Measurements from ENCODE around the gene DCTN4. TPM values are rescaled to one million over a fixed set of nuclear protein-coding genes. Genes with fewer than 3 reads are reported as not detected.
"Not testable (repeated sequence)": the region's sequence is repeated elsewhere in the genome, so short reads cannot be mapped to it uniquely, and the experiment has no call there.

Gene DCTN4
- 85.8 TPM for total RNA-seq
- 10 to 100 TPM in 2 of 4 donors, 1 to 10 TPM in 2; 7.7 to 12.3 (median 9.5) TPM for polyA plus RNA-seq

GRCh38 chr5:150758531-150759333, at the start of gene DCTN4:
Gene DCTN4, minus strand, starts transcription at chr5:150759017. Its CDS starts 24 bp downstream, at chr5:150758993.
- peak within 1 kb of the TSS; percentile 92 for H3K4me3 ChIP-seq (ENCODE audit: low read depth, low read length)
- ATAC-seq (ENCODE audit: low read depth in 2 of 2) (peak; percentile 96), DNase-seq (peak; percentile 91 to 98 (median 95))
- Mint-ChIP-seq H3K27ac (peak within 1 kb of the TSS in 1 of 3 donors; percentile 66), H3K27me3 (no peaks in the 10 kb centered on the region), H3K4me1 (peaks cover 5 to 29% (median 26%) of the 10 kb centered on the region in 4 donors), H3K36me3 (peaks cover 23% of the 10 kb centered on the region), H3K4me3 (peak within 1 kb of the TSS in 2 of 4 donors; percentile 10 to 69), H3K9me3 (no peaks in the 10 kb centered on the region)
- peaks cover 18% of the 10 kb centered on the region for H3K36me3 ChIP-seq (ENCODE audit: control insufficient read depth, insufficient read depth, low read length)
- no peaks in the 10 kb centered on the region for H3K9me3 ChIP-seq (ENCODE audit: control insufficient read depth in 2 of 2, low read length in 2 of 2)
- peaks cover 2% of the 10 kb centered on the region for H3K27me3 ChIP-seq (ENCODE audit: control insufficient read depth, insufficient read depth, low read length)
- peaks cover 21% of the 10 kb centered on the region for H3K4me1 ChIP-seq (ENCODE audit: control insufficient read depth, insufficient read depth, low read length, poor library complexity, severe bottlenecking)
- H3K27ac ChIP-seq (ENCODE audit: insufficient read depth, low read length, poor library complexity, severe bottlenecking) = peak within 1 kb of the TSS; percentile 98

GRCh38 chr5:150804388-150804787, 45.6 kb upstream of the DCTN4 start:
- Histone ChIP-seq H3K4me3 (ENCODE audit: low read depth, low read length) (no peak overlapping the region), H3K36me3 (ENCODE audit: control insufficient read depth, insufficient read depth, low read length) (no peaks in the 10 kb centered on the region), H3K27ac (ENCODE audit: insufficient read depth, low read length, poor library complexity, severe bottlenecking) (no peak overlapping the region), H3K9me3 (ENCODE audit: control insufficient read depth in 2 of 2, low read length in 2 of 2) (peaks cover 0 to 3% of the 10 kb centered on the region in 2 experiments), H3K27me3 (ENCODE audit: control insufficient read depth, insufficient read depth, low read length) (peaks cover 14% of the 10 kb centered on the region), H3K4me1 (ENCODE audit: control insufficient read depth, insufficient read depth, low read length, poor library complexity, severe bottlenecking) (no peaks in the 10 kb centered on the region)
- no peak for DNase-seq
- Mint-ChIP-seq H3K9me3 (peaks cover 0 to 3% (median 0%) of the 10 kb centered on the region in 7 donors), H3K36me3 (no peaks in the 10 kb centered on the region), H3K4me1 (peaks cover 0 to 5% (median 2%) of the 10 kb centered on the region in 4 donors), H3K4me3 (no peak overlapping the region), H3K27me3 (peaks cover 42% of the 10 kb centered on the region), H3K27ac (no peak overlapping the region)
- ATAC-seq (ENCODE audit: low read depth in 2 of 2) = no peak

DNA sequence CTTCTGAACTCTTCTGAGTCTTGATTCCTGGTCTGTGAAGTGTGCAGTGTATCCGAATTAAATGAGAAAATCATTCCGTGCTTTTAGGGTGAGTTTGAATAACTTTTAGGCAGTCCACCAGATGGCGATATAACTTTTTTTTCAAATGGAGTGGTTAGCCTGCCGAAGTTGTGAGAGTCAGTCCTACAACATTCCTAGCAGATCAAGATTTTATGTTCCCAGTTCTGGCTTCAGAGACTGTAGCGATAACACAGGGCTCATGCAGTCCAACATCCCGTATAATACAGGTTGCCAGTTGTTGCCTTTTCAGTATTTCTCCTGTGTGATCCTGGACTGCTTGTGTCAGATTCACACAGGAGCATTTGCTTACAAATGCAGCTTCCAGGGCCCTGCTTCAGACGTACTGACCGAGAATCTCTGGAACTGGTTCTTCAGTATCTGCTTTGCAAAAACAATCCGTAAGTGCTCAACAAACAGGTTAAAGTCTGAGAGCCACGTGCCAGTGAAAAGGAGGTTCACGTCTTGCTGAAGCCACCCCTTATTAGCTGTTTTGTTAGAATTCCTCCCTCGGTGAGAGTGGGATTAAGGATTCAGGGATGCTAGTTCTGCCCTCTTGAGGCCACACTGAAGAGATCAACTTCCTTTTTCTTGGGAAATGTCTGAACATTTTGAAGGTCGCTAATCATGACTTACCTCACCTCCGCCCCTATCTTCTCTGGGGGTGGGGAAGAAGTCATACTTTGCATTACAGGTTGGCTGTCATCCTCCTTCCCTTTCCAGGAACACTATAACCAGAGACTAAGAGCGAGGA, 42.5 kb upstream of the DCTN4 start:
- Mint-ChIP-seq H3K36me3 (peaks cover 7% of the 10 kb centered on the region), H3K4me3 (no peak overlapping the region), H3K27me3 (peaks cover 26% of the 10 kb centered on the region), H3K4me1 (peaks cover 0 to 5% (median 2%) of the 10 kb centered on the region in 4 donors), H3K9me3 (peaks cover 0 to 3% (median 0%) of the 10 kb centered on the region in 7 donors), H3K27ac (no peak overlapping the region)
- Histone ChIP-seq H3K4me1 (ENCODE audit: control insufficient read depth, insufficient read depth, low read length, poor library complexity, severe bottlenecking) (no peaks in the 10 kb centered on the region), H3K36me3 (ENCODE audit: control insufficient read depth, insufficient read depth, low read length) (no peaks in the 10 kb centered on the region), H3K27ac (ENCODE audit: insufficient read depth, low read length, poor library complexity, severe bottlenecking) (no peak overlapping the region), H3K27me3 (ENCODE audit: control insufficient read depth, insufficient read depth, low read length) (peaks cover 11% of the 10 kb centered on the region), H3K4me3 (ENCODE audit: low read depth, low read length) (no peak overlapping the region), H3K9me3 (ENCODE audit: control insufficient read depth in 2 of 2, low read length in 2 of 2) (peaks cover 0 to 3% of the 10 kb centered on the region in 2 experiments)
- DNase-seq (peak in 2 of 3 donors; percentile 47 to 59), ATAC-seq (ENCODE audit: low read depth in 2 of 2) (peak in 1 of 2 donors; percentile 39)

- Mint-ChIP-seq H3K4me1 (peaks cover 0 to 5% (median 2%) of the 10 kb centered on the region in 4 donors), H3K9me3 (peaks cover 0 to 1% (median 0%) of the 10 kb centered on the region in 7 donors), H3K27ac (no peak overlapping the region), H3K36me3 (peaks cover 8% of the 10 kb centered on the region), H3K4me3 (no peak overlapping the region), H3K27me3 (peaks cover 7% of the 10 kb centered on the region)
- no peak overlapping the region for H3K27ac ChIP-seq (ENCODE audit: insufficient read depth, low read length, poor library complexity, severe bottlenecking)
- no peak for ATAC-seq (ENCODE audit: low read depth in 2 of 2)
- H3K27me3 ChIP-seq (ENCODE audit: control insufficient read depth, insufficient read depth, low read length) = peaks cover 4% of the 10 kb centered on the region
- H3K4me1 ChIP-seq (ENCODE audit: control insufficient read depth, insufficient read depth, low read length, poor library complexity, severe bottlenecking) = no peaks in the 10 kb centered on the region
- no peaks in the 10 kb centered on the region for H3K9me3 ChIP-seq (ENCODE audit: control insufficient read depth in 2 of 2, low read length in 2 of 2)
- DNase-seq = no peak
- no peak overlapping the region for H3K4me3 ChIP-seq (ENCODE audit: low read depth, low read length)
- H3K36me3 ChIP-seq (ENCODE audit: control insufficient read depth, insufficient read depth, low read length) = peaks cover 4% of the 10 kb centered on the region
Measured at GRCh38 chr5:150797384-150797783, 38.6 kb upstream of the DCTN4 start.

- Mint-ChIP-seq H3K4me3 (no peak overlapping the region), H3K4me1 (peaks cover 0 to 8% (median 7%) of the 10 kb centered on the region in 4 donors), H3K36me3 (peaks cover 8% of the 10 kb centered on the region), H3K9me3 (peaks cover 0 to 1% (median 0%) of the 10 kb centered on the region in 7 donors), H3K27me3 (peaks cover 4% of the 10 kb centered on the region), H3K27ac (no peak overlapping the region)
- Histone ChIP-seq H3K36me3 (ENCODE audit: control insufficient read depth, insufficient read depth, low read length) (peaks cover 4% of the 10 kb centered on the region), H3K27ac (ENCODE audit: insufficient read depth, low read length, poor library complexity, severe bottlenecking) (no peak overlapping the region), H3K4me3 (ENCODE audit: low read depth, low read length) (no peak overlapping the region), H3K9me3 (ENCODE audit: control insufficient read depth in 2 of 2, low read length in 2 of 2) (no peaks in the 10 kb centered on the region), H3K27me3 (ENCODE audit: control insufficient read depth, insufficient read depth, low read length) (no peaks in the 10 kb centered on the region), H3K4me1 (ENCODE audit: control insufficient read depth, insufficient read depth, low read length, poor library complexity, severe bottlenecking) (peaks cover 8% of the 10 kb centered on the region)
- no peak for ATAC-seq (ENCODE audit: low read depth in 2 of 2)
- DNase-seq = no peak
Measured at GRCh38 chr5:150794927-150795326, 36.1 kb upstream of the DCTN4 start.

GRCh38 chr5:150793423-150793888, 34.6 kb upstream of the DCTN4 start:
- H3K27me3 ChIP-seq (ENCODE audit: control insufficient read depth, insufficient read depth, low read length); H3K27ac Mint-ChIP-seq; H3K27me3 Mint-ChIP-seq; DNase-seq; H3K4me3 ChIP-seq (ENCODE audit: low read depth, low read length); H3K9me3 Mint-ChIP-seq; H3K36me3 Mint-ChIP-seq; ATAC-seq (ENCODE audit: low read depth in 2 of 2); H3K4me3 Mint-ChIP-seq; H3K4me1 ChIP-seq (ENCODE audit: control insufficient read depth, insufficient read depth, low read length, poor library complexity, severe bottlenecking); H3K27ac ChIP-seq (ENCODE audit: insufficient read depth, low read length, poor library complexity, severe bottlenecking); H3K36me3 ChIP-seq (ENCODE audit: control insufficient read depth, insufficient read depth, low read length); H3K9me3 ChIP-seq (ENCODE audit: control insufficient read depth in 2 of 2, low read length in 2 of 2): not testable (repeated sequence)
- peaks cover 6 to 19% (median 10%) of the 10 kb centered on the region in 4 donors for H3K4me1 Mint-ChIP-seq

GRCh38 chr5:150791536-150791935, 32.7 kb upstream of the DCTN4 start:
- Histone ChIP-seq H3K4me3 (ENCODE audit: low read depth, low read length) (no peak overlapping the region), H3K36me3 (ENCODE audit: control insufficient read depth, insufficient read depth, low read length) (peaks cover 4% of the 10 kb centered on the region), H3K27ac (ENCODE audit: insufficient read depth, low read length, poor library complexity, severe bottlenecking) (no peak overlapping the region), H3K4me1 (ENCODE audit: control insufficient read depth, insufficient read depth, low read length, poor library complexity, severe bottlenecking) (peaks cover 10% of the 10 kb centered on the region), H3K27me3 (ENCODE audit: control insufficient read depth, insufficient read depth, low read length) (no peaks in the 10 kb centered on the region), H3K9me3 (ENCODE audit: control insufficient read depth in 2 of 2, low read length in 2 of 2) (no peaks in the 10 kb centered on the region)
- Mint-ChIP-seq H3K36me3 (peaks cover 3% of the 10 kb centered on the region), H3K4me1 (peaks cover 6 to 19% (median 13%) of the 10 kb centered on the region in 4 donors), H3K27me3 (peaks cover 4% of the 10 kb centered on the region), H3K9me3 (peaks cover 0 to 1% (median 0%) of the 10 kb centered on the region in 7 donors), H3K27ac (no peak overlapping the region), H3K4me3 (no peak overlapping the region)
- DNase-seq = no peak
- no peak for ATAC-seq (ENCODE audit: low read depth in 2 of 2)

All from CD4-positive, CD25-positive, alpha-beta regulatory T cell (primary cell).